Common myeloid progenitor, CD34-positive (primary cell): ENCODE measurements around the gene IFFO2.

ENCODE experiments used
- CTCF ChIA-PET: fragments of 350-600 bp; sonication (Branson Sonifier 250); formaldehyde crosslinking; loops from one replicate; lab custom pipeline; 2021; ENCODE audit warnings: antibody characterized with exemption; lab: Charles Lee
- POLR2A ChIA-PET: fragments of 350-600 bp; sonication (Branson Sonifier 250); formaldehyde crosslinking; loops from one replicate; lab custom pipeline; 2021; ENCODE audit warnings: antibody characterized with exemption; lab: Charles Lee
- DNase-seq, 3 donors: peaks; one replicate each; pipeline versions ENCODE4 v3.0.0 to v3.0.0-alpha.2; 2013
- H3K27ac ChIP-seq, 2 experiments: 1 replicate in 1 of 2; 2 replicates in 1 of 2; pipeline ENCODE4 v1.7.0; 2013; ENCODE audit warnings: inconsistent platforms in 2 of 2, low read length in 2 of 2, mild to moderate bottlenecking in 2 of 2, low read depth in 1 of 2, moderate library complexity in 1 of 2; ENCODE audit not compliant: severe bottlenecking in 2 of 2, insufficient read depth in 1 of 2, poor library complexity in 1 of 2
- H3K27me3 ChIP-seq, 5 experiments: replicated peaks in 2 of 5; 1 replicate in 3 of 5; 2 replicates in 2 of 5; pipeline versions ENCODE4 v1.6.1 to v1.7.0; 2013; ENCODE audit warnings: low read length in 4 of 5, mild to moderate bottlenecking in 2 of 5, moderate library complexity in 2 of 5, inconsistent platforms in 1 of 5; ENCODE audit not compliant: insufficient read depth in 5 of 5, control insufficient read depth in 4 of 5
- H3K36me3 ChIP-seq, 4 experiments: 1 replicate in 2 of 4; 2 replicates in 2 of 4; pipeline versions ENCODE4 v1.6.1 to v1.7.0; 2013; ENCODE audit warnings: low read length in 3 of 4, control low read depth in 1 of 4, mild to moderate bottlenecking in 1 of 4; ENCODE audit not compliant: control insufficient read depth in 4 of 4, insufficient read depth in 4 of 4
- H3K4me1 ChIP-seq, 4 experiments: 1 replicate in 3 of 4; 2 replicates in 1 of 4; pipeline versions ENCODE4 v1.6.1 to v1.7.1; 2013; ENCODE audit warnings: low read length in 3 of 4, mild to moderate bottlenecking in 3 of 4, control low read depth in 1 of 4, inconsistent platforms in 1 of 4, moderate library complexity in 1 of 4; ENCODE audit not compliant: control insufficient read depth in 4 of 4, insufficient read depth in 4 of 4; ENCODE audit errors: control extremely low read depth in 1 of 4
- H3K4me3 ChIP-seq, 7 experiments: 1 replicate in 4 of 7; 2 replicates in 3 of 7; pipeline versions ENCODE4 v1.5.1 to v1.7.0; 2013; ENCODE audit warnings: mild to moderate bottlenecking in 7 of 7, low read length in 6 of 7, moderate library complexity in 6 of 7, inconsistent platforms in 2 of 7, low read depth in 2 of 7, control low read depth in 1 of 7; ENCODE audit not compliant: insufficient read depth in 4 of 7, control insufficient read depth in 1 of 7; ENCODE audit errors: extremely low read depth in 1 of 7
- H3K9me3 ChIP-seq, 5 experiments: 1 replicate in 4 of 5; 2 replicates in 1 of 5; pipeline versions ENCODE4 v1.6.1 to v1.7.1; 2013; ENCODE audit warnings: low read length in 4 of 5, mild to moderate bottlenecking in 2 of 5, inconsistent platforms in 1 of 5, low read depth in 1 of 5, moderate library complexity in 1 of 5; ENCODE audit not compliant: control insufficient read depth in 4 of 5, insufficient read depth in 2 of 5; ENCODE audit errors: control extremely low read depth in 1 of 5
- WGBS: methylation state at CpG from one replicate; pipeline ENCODE4 v1.1.5; 2013; ENCODE audit not compliant: insufficient coverage; 5-methylcytosine and 5-hydroxymethylcytosine counted together

The IFFO2 gene

GRCh38 chr1:18957532-18958300, 1.2 kb upstream of the IFFO2 start:
- WGBS = 78% methylated on average over 14 of the region's 17 CpGs
- peak in 2 of 3 donors; percentile 30 to 37 for DNase-seq
- CTCF ChIA-PET = interaction anchor here (0.8 to 3.5 kb wide), 4 partner anchors 15 to 50 kb away, joined by 4 to 19 read pairs (median 7); no protein-coding TSS in a partner anchor

GRCh38 chr1:18957136-18957521, 653 bp upstream of the IFFO2 start:
- no peak for DNase-seq
- CTCF ChIA-PET = interaction anchor here (0.8 to 3.5 kb wide), 5 partner anchors 11 to 49 kb away, joined by 4 to 19 read pairs (median 4); no protein-coding TSS in a partner anchor
- WGBS = 7% methylated on average over 23 of the region's 27 CpGs
- Histone ChIP-seq H3K4me1 (peaks cover 6 to 50% (median 50%) of the 10 kb centered on the region in 4 experiments), H3K27me3 (peaks cover 0 to 4% (median 2%) of the 10 kb centered on the region in 5 experiments), H3K4me3 (peak overlapping the region; percentile 50 to 83 (median 74)), H3K27ac (no peak overlapping the region), H3K9me3 (no peaks in the 10 kb centered on the region), H3K36me3 (peaks cover 0 to 7% (median 0%) of the 10 kb centered on the region in 4 experiments)
- POLR2A ChIA-PET = interaction anchor here (1.6 kb wide), 1 partner anchor 49 kb away, joined by 7 read pairs; no protein-coding TSS in a partner anchor

More at GRCh38 chr1:18957532-18958300, 1.2 kb upstream of the IFFO2 start:
- H3K4me3 ChIP-seq = peak overlapping the region in 2 of 7 experiments; percentile 74 to 83
- no peak overlapping the region for H3K27ac ChIP-seq
- H3K36me3 ChIP-seq = peaks cover 0 to 7% (median 0%) of the 10 kb centered on the region in 4 experiments
- H3K9me3 ChIP-seq = no peaks in the 10 kb centered on the region
- H3K27me3 ChIP-seq = peaks cover 0 to 4% (median 2%) of the 10 kb centered on the region in 5 experiments
- peaks cover under 1 to 44% (median 44%) of the 10 kb centered on the region in 4 experiments for H3K4me1 ChIP-seq
- POLR2A ChIA-PET = interaction anchor here (1.6 kb wide), 1 partner anchor 49 kb away, joined by 7 read pairs; no protein-coding TSS in a partner anchor

GRCh38 chr1:18955441-18956192, 859 bp downstream of the IFFO2 start:
- H3K9me3 ChIP-seq = no peaks in the 10 kb centered on the region
- H3K4me1 ChIP-seq = peaks cover 14 to 65% (median 65%) of the 10 kb centered on the region in 4 experiments
- H3K4me3 ChIP-seq = peak overlapping the region; percentile 65 to 90 (median 76)
- H3K27me3 ChIP-seq = peaks cover 0 to 4% (median 2%) of the 10 kb centered on the region in 5 experiments
- H3K36me3 ChIP-seq = peaks cover 0 to 7% (median 0%) of the 10 kb centered on the region in 4 experiments
- DNase-seq = peak in 2 of 3 donors; percentile 57 to 64
- no peak overlapping the region for H3K27ac ChIP-seq
- WGBS = under 1% methylated on average over 79 of the region's 90 CpGs
- ChIA-PET CTCF (interaction anchor here (1.3 to 8.4 kb wide), 7 partner anchors 12 to 93 kb away, joined by 3 to 86 read pairs (median 4); no protein-coding TSS in a partner anchor), POLR2A (interaction anchor here (0.6 to 2.2 kb wide), 2 partner anchors 32 to 49 kb away, joined by 3 to 9 read pairs; no protein-coding TSS in a partner anchor)

GRCh38 chr1:18955131-18955440, 1.4 kb downstream of the IFFO2 start:
- 47% methylated on average over 4 of the region's 6 CpGs for WGBS
- Histone ChIP-seq H3K36me3 (peaks cover 0 to 7% (median 0%) of the 10 kb centered on the region in 4 experiments), H3K27me3 (peaks cover 0 to 4% (median 2%) of the 10 kb centered on the region in 5 experiments), H3K4me3 (peak overlapping the region; percentile 65 to 90 (median 76)), H3K4me1 (peaks cover 14 to 70% (median 70%) of the 10 kb centered on the region in 4 experiments), H3K27ac (no peak overlapping the region), H3K9me3 (no peaks in the 10 kb centered on the region)
- ChIA-PET CTCF (interaction anchor here (1.3 to 8.4 kb wide), 6 partner anchors 11 to 93 kb away, joined by 3 to 86 read pairs (median 6); no protein-coding TSS in a partner anchor), POLR2A (interaction anchor here (0.7 to 2.2 kb wide), 2 partner anchors 26 to 31 kb away, joined by 3 to 9 read pairs; no protein-coding TSS in a partner anchor)
- no peak for DNase-seq

GRCh38 chr1:18954270-18955071, 2.0 kb downstream of the IFFO2 start:
- Histone ChIP-seq H3K9me3 (no peaks in the 10 kb centered on the region), H3K36me3 (peaks cover 0 to 7% (median 0%) of the 10 kb centered on the region in 4 experiments), H3K27ac (no peak overlapping the region), H3K27me3 (peaks cover 0 to 4% (median 0%) of the 10 kb centered on the region in 5 experiments), H3K4me1 (peaks cover 15 to 76% (median 76%) of the 10 kb centered on the region in 4 experiments), H3K4me3 (peak overlapping the region in 6 of 7 experiments; percentile 33 to 90 (median 77))
- WGBS = 85% methylated on average over 4 of the region's 7 CpGs
- no peak for DNase-seq
- POLR2A ChIA-PET = interaction anchor here (0.7 to 2.2 kb wide), 2 partner anchors 26 to 31 kb away, joined by 3 to 9 read pairs; no protein-coding TSS in a partner anchor
- CTCF ChIA-PET = interaction anchor here (0.6 to 8.4 kb wide), 9 partner anchors 9 to 94 kb away, joined by 3 to 86 read pairs (median 4); no protein-coding TSS in a partner anchor
